NCI-H226 (cell line): Measurements from ENCODE around the gene IL20RA.
"Not testable (repeated sequence)": the region's sequence is repeated elsewhere in the genome, so short reads cannot be mapped to it uniquely, and the experiment has no call there.

Experiments used
- DNase-seq: peaks from one replicate; pipeline ENCODE4 v3.0.0-alpha.2; 2015

The IL20RA gene

GRCh38 chr6:137044366-137045221 is at the start of gene IL20RA:
Gene IL20RA, minus strand, starts transcription at chr6:137044965. Its CDS starts 237 bp downstream, at chr6:137044728.
- no peak for DNase-seq

- no peak for DNase-seq
These were observed 48.7 kb upstream of the IL20RA start for GRCh38 chr6:137093183-137094069.

- DNase-seq: no peak
These were observed 47.3 kb upstream of the IL20RA start for GRCh38 chr6:137092018-137092417.

- no peak for DNase-seq
These were observed 44.5 kb upstream of the IL20RA start for GRCh38 chr6:137089305-137089704.

DNA sequence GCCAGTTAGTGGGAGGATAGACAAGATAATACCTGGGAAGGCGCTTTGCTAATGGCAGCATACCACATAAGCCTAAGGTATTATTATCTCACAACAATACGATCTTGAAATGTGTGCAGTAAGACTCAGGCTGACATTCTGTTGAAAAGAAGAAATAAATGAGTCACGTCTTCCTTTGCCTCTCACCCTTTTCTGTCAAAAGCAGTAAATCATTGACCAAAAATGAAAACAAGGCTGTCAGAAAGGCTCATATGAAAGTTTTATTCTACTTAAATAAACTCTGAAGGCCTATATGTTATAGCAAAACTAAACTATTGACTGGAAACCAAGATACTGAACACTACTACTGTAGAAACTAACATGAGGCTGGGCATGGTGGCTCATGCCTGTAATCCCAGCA is 43.1 kb upstream of the IL20RA start:
- DNase-seq: no peak

- no peak for DNase-seq
These were observed 41.3 kb upstream of the IL20RA start for GRCh38 chr6:137086031-137086430.

DNA sequence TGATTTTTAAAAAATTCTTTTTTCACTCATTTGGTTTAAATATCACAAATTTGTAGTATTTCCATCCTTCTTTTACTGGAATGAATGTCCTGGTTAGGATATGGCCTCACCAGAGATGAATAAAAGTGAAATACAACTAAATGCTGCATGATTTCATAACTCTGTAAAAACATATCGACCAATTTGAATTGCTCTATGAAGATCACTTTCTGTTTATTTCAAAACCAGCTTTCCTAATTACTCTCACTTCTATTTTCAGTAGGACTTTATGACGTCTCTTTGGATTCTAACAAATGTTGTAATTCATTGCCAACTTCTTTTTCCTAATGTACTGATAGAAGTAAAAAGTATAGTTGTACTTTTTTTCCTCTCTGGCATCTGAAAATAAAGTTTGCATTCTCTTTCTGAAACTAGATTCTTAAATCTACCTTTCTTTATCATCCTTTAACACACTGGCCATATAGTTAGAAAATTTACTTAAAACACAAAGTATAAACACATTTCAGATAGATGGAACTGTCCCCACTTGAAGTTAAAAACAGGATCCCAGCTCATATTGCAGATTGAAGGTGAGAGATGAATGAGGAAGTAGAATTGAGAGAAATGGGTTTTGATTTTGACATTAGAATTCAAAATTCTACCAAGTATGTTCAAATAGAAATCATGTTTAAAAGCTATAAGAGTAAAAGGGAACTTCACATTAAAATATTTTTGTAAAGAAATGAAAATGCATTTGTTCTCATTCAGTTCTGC is 40.3 kb upstream of the IL20RA start:
- DNase-seq: no peak

DNA sequence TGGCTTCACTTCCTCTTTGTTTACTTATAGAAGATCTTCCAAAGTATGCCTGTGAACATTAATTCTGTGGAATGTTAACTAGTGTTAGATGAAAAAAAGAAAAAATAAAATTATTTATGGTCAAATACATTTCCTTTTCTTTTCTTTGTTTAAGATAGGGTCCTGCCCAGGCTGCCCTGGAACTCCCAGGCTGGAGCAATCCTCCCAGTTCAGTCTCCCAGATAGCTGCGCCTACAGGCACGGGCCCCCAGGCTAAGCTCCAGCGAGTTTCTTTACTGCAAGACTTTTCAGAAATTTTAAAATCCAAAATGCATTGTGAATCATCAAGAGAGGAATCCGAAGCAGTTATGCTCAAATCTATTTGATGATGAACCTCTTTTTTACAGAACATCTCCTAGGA is 39.3 kb upstream of the IL20RA start:
- peak; percentile 2 for DNase-seq

- DNase-seq: no peak
These were observed 37.2 kb upstream of the IL20RA start for GRCh38 chr6:137081997-137082396.

GRCh38 chr6:137080711-137081110 is 35.9 kb upstream of the IL20RA start:
- DNase-seq: peak; percentile 18

GRCh38 chr6:137076277-137077068 is 31.7 kb upstream of the IL20RA start:
- DNase-seq: peak; percentile 59

GRCh38 chr6:137075790-137076189 is 31.0 kb upstream of the IL20RA start:
- not testable (repeated sequence) for DNase-seq

DNA sequence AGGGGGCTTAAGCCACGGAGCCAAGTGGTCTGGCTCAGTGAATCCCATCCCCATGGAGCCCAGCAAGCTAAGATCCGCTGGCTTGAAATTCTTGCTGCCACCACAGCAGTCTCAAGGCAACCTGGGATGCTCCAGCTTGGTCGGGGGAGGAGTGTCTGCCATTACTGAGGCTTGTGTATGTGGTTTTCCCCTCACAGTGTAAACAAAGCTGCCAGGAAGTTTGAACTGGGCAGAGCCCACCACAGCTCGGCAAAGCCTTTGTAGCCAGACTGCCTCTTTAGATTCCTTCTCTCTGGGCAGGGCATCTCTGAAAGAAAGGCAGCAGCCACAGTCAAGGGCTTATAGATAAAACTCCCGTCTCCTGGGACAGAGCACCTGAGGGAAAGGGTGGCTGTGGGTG is 25.5 kb upstream of the IL20RA start:
- DNase-seq: no peak

DNA sequence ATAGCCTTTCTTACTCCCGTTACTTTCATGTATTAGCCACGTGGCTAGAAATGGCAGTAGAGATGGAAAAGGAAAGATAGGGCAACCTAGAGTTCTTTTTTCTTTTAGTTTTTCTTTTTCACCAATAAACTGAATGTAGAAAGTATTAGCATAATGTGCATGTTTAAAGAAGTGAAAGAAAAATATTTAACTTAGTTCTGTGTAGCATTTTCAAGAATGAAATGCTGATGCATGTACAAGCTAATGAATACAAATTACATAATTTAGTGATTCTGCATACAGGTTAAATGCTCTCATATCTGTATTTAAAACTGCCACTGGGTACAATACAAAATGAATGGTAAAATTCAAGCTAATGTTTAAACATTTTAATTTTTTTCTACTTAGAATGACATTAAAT is 22.6 kb upstream of the IL20RA start:
- no peak for DNase-seq

GRCh38 chr6:137058037-137058436 is 13.3 kb upstream of the IL20RA start:
- DNase-seq: no peak

DNA sequence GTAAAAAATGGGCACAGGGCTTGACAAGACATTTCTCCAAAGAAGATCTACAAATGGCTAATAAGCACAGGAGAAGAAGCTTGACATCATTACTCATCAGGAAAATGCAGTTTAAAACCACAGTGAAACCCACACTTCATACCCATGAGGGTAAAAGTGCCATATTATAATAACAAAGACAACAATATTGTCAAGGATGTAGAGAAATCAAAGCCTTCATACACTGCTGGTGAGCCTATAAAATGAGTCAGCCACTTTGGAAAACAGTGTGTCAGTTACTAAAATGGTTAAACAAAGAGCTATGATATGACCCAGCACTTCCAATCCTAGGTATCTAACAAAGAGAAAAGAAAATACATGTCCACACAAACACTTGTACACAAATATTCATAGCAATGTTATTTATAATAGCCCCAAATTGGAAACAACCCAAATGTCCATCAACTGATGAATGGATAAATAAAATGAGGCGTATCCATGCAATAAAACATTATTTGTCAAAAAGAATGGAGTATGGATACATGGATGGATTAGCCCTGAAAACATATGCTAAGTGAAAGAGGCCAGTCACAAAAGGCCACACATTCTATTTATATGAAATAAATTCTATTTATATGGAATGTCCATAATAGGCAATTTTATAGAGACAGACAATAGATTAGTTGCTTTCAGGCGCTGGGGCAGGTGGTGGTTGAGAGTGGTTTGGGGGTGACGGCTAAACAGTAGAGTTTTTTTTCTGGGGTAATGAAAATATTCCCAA is 11.5 kb upstream of the IL20RA start:
- DNase-seq: no peak

- DNase-seq: no peak
These were observed 7.2 kb upstream of the IL20RA start for GRCh38 chr6:137051790-137052472.

- no peak for DNase-seq
These were observed 4.3 kb upstream of the IL20RA start for GRCh38 chr6:137049095-137049494.

DNA sequence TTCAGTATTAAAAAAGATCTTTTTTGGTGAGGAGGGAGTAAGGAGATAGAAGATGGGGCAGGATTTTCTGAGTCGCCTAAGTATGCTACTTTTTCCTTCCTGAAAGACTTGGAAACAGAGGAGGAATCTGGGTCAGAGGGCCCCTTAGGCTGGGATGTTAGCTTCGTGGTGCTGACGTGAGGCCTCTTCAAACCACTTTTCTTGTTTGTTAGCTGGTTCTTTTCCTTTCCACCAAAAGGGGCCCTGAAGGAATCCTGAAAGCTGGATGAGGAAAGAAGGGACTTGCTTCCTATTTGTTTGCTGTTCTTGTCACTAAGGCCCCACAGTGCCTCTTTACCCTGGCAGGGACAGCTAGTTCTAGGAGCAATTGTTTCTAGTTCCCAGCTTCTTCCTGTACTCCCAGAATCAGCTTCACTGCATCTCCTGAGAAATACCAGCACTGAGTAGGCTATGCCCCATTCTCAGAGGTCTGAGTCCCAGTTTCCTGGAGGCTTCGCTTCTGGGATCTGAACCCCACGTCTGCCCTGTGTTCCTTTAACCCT is 2.2 kb upstream of the IL20RA start:
- no peak for DNase-seq

GRCh38 chr6:137045222-137045789 is 541 bp upstream of the IL20RA start:
- no peak for DNase-seq
